Measurements from ENCODE around the gene CDC20B. TPM values are rescaled to one million over a fixed set of nuclear protein-coding genes. Genes with fewer than 3 reads are reported as not detected.

CDC20B gene
- total and polyA plus RNA-seq, 8 donors: 6.6 to 21.8 (median 16.6) TPM; not detected in 2

DNA sequence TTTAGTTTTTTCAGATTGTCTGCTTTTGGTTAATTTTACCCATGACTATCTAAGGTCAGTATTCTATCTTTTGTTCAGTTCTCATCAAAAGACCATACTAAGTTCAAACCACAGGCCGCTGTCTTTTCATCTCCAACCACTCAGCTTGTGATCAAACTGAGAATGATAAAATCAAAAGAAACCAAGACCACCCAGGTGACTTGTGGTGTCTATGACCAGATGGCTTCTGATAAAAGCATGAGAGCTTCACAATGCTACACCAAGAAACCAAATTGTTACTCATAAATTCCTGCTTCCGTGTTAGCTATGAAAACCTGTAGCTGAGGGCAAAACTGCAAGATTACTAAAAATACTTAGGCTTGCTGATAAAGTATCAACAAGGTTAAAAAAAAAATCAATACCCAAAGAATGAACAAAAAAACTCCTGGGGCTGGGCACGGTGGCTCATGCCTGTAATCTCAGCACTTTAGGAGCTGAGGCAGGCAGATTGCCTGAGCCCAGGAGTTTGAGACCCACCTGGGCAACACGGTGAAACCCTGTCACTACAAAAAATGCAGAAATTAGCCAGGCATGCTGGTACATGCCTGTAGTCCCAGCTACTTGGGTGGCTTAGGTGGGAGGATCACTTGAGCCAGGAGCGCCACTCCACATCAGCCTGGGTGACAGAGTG lies 38.8 kb downstream of the CDC20B start:
- no peak overlapping the region for H3K27ac ChIP-seq
- TF ChIP-seq, protein P1, sequence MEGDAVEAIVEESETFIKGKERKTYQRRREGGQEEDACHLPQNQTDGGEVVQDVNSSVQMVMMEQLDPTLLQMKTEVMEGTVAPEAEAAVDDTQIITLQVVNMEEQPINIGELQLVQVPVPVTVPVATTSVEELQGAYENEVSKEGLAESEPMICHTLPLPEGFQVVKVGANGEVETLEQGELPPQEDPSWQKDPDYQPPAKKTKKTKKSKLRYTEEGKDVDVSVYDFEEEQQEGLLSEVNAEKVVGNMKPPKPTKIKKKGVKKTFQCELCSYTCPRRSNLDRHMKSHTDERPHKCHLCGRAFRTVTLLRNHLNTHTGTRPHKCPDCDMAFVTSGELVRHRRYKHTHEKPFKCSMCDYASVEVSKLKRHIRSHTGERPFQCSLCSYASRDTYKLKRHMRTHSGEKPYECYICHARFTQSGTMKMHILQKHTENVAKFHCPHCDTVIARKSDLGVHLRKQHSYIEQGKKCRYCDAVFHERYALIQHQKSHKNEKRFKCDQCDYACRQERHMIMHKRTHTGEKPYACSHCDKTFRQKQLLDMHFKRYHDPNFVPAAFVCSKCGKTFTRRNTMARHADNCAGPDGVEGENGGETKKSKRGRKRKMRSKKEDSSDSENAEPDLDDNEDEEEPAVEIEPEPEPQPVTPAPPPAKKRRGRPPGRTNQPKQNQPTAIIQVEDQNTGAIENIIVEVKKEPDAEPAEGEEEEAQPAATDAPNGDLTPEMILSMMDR (IDR thresholded peaks at IDR 0.05): no peak
- H3K27me3 ChIP-seq: no peaks in the 10 kb centered on the region
- intact Hi-C loops (cut with DNase I): no loop called here
- H3K4me1 ChIP-seq: no peaks in the 10 kb centered on the region
- DNase-seq: no peak
- no peak overlapping the region for H3K4me3 ChIP-seq
- H3K9me3 ChIP-seq: peaks cover 0 to 10% of the 10 kb centered on the region in 2 donors
- no peaks in the 10 kb centered on the region for H3K36me3 ChIP-seq
- ATAC-seq: no peak

DNA sequence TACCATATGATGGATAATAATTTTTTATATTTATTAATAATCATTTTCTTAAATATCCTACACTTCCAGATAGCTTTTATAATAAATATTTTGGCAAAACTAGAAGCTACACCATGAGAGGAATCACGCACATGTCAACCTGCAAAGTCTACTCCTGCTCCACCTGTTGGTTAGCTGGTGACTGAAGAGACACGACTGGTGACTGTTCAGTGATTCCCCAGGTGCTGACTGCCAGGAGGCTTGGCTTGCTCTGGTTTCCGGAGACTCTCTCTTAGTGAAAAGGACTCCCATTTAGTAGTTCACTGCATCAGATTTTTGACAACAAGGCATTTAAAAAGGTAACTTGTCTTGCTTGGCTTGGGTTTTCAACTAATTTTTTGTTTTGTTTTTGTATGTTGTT lies 49.6 kb downstream of the CDC20B start:
- Histone ChIP-seq H3K27me3 (no peaks in the 10 kb centered on the region), H3K4me3 (no peak overlapping the region), H3K4me1 (no peaks in the 10 kb centered on the region), H3K27ac (no peak overlapping the region), H3K36me3 (no peaks in the 10 kb centered on the region), H3K9me3 (no peaks in the 10 kb centered on the region)
- no peak for DNase-seq
- intact Hi-C loops (cut with DNase I): no loop called here
- ATAC-seq: no peak
- TF ChIP-seq, protein P1 (IDR thresholded peaks at IDR 0.05): no peak

DNA sequence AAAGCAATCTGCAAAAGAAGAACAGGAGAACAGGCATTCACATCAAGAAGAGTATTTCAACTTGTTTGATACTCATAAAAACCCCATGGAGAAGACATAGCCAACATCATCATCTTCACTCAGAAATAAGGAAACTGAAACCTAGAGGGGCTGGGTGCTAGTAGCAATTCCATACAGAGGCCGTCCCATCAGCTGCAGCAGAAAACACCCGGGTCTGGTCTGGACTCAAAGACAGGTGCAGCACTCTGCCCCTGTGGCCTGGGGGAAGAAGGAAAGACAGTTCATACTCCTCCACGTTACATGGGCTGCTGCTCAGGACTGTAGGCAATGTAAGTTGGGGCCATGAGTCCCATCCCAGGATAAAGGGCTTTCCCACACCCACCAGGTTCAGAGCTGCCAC lies 58.9 kb downstream of the CDC20B start:
- H3K4me1 ChIP-seq: no peaks in the 10 kb centered on the region
- no peak for DNase-seq
- ATAC-seq: no peak
- H3K9me3 ChIP-seq: no peaks in the 10 kb centered on the region
- H3K4me3 ChIP-seq: no peak overlapping the region
- TF ChIP-seq, protein P1 (IDR thresholded peaks at IDR 0.05): no peak
- intact Hi-C loops (cut with DNase I): no loop called here
- peaks cover 0 to 3% of the 10 kb centered on the region in 2 donors for H3K27me3 ChIP-seq
- no peak overlapping the region for H3K27ac ChIP-seq
- no peaks in the 10 kb centered on the region for H3K36me3 ChIP-seq

DNA sequence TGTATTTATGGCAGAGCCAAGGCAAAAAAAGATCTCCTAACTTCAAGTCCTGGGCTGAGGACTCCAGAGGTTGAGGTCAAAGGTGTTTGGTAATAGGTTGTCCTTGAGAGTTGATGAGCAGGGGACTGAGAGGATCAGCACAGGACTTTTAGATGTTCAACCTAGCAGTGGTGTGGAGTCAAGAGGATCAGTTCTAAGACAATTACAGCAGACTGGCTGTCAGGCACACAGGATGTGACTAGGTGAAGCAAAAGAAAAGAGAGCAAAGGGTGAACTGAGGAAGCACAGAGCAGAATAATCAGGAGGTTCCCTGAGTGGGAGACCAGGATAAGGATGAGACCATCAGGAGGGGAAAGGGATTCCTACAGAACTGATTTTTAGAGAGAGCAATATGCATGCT lies 59.6 kb downstream of the CDC20B start:
- no peak for ATAC-seq
- TF ChIP-seq, protein P1 (IDR thresholded peaks at IDR 0.05): no peak
- Histone ChIP-seq H3K36me3 (no peaks in the 10 kb centered on the region), H3K4me3 (no peak overlapping the region), H3K27me3 (peaks cover 0 to 3% of the 10 kb centered on the region in 2 donors), H3K4me1 (no peaks in the 10 kb centered on the region), H3K27ac (no peak overlapping the region), H3K9me3 (no peaks in the 10 kb centered on the region)
- no peak for DNase-seq
- intact Hi-C loops (cut with DNase I): no loop called here

DNA sequence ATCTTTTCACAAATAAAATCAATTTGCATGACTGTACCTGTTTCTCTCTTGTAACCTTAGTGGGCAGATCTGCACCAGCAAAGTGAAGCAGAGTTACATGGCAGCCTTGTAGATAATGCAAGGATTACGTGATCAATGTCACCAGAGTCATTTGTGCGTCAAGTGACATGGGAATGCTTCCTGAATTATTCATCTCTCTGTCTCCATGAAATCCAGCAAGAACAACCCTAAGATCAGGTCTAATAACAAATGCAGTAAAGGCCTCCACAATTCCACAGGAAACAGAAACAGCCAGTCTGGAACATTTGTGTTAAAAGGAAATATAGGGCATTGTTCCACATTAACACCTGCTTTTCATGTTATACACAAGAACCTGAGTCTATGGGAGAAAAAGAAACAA lies 62.8 kb downstream of the CDC20B start:
- no peak for DNase-seq
- TF ChIP-seq, protein P1 (IDR thresholded peaks at IDR 0.05): no peak
- no peaks in the 10 kb centered on the region for H3K27me3 ChIP-seq
- no peak overlapping the region for H3K27ac ChIP-seq
- no peaks in the 10 kb centered on the region for H3K36me3 ChIP-seq
- intact Hi-C loops (cut with DNase I): no loop called here
- no peak overlapping the region for H3K4me3 ChIP-seq
- H3K4me1 ChIP-seq: no peaks in the 10 kb centered on the region
- no peaks in the 10 kb centered on the region for H3K9me3 ChIP-seq
- no peak for ATAC-seq

Measured in left lung (tissue), 10 donors.